WTC11 (cell line): Measurements from ENCODE around the gene PADI1. TPM values are rescaled to one million over a fixed set of nuclear protein-coding genes. Genes with fewer than 3 reads are reported as not detected.

Experiments
- AFF4 ChIP-seq: sonication (generic); formaldehyde crosslinking; IDR thresholded peaks from 2 replicates; pipeline ENCODE4 v1.8.1; 2023; ENCODE audit warnings: mild to moderate bottlenecking, missing genetic modification reagents, borderline replicate concordance
- ATF6 ChIP-seq: sonication (generic); formaldehyde crosslinking; IDR thresholded peaks from 2 replicates; pipeline ENCODE4 v1.8.1; 2023; ENCODE audit warnings: mild to moderate bottlenecking, missing genetic modification reagents
- ESRRA ChIP-seq: sonication (generic); formaldehyde crosslinking; IDR thresholded peaks from 2 replicates; pipeline ENCODE4 v1.8.1; 2022; ENCODE audit warnings: mild to moderate bottlenecking, missing genetic modification reagents, borderline replicate concordance
- NFE2L1 ChIP-seq: sonication (generic); formaldehyde crosslinking; IDR thresholded peaks from 2 replicates; pipeline ENCODE4 v1.8.1; 2023; ENCODE audit warnings: missing genetic modification reagents
- NR3C1 ChIP-seq: sonication (generic); formaldehyde crosslinking; conservative IDR thresholded peaks from 2 replicates; pipeline ENCODE4 v1.8.1; 2023; ENCODE audit warnings: low read depth, mild to moderate bottlenecking, missing genetic modification reagents
- PRDM15 ChIP-seq: sonication (generic); formaldehyde crosslinking; IDR thresholded peaks from 2 replicates; pipeline ENCODE4 v1.8.0; 2022; ENCODE audit warnings: missing genetic modification reagents
- PREB ChIP-seq: sonication (generic); formaldehyde crosslinking; IDR thresholded peaks from 2 replicates; pipeline ENCODE4 v1.8.1; 2022; ENCODE audit warnings: mild to moderate bottlenecking, missing genetic modification reagents, moderate library complexity, borderline replicate concordance
- SP1 ChIP-seq: sonication (generic); formaldehyde crosslinking; conservative IDR thresholded peaks from 2 replicates; pipeline ENCODE4 v1.8.1; 2022; ENCODE audit warnings: missing genetic modification reagents
- ZBTB43 ChIP-seq: sonication (generic); formaldehyde crosslinking; IDR thresholded peaks from 2 replicates; pipeline ENCODE4 v1.8.1; 2023; ENCODE audit warnings: mild to moderate bottlenecking, missing genetic modification reagents
- ZNF232 ChIP-seq: sonication (generic); formaldehyde crosslinking; IDR thresholded peaks from 2 replicates; pipeline ENCODE4 v1.8.0; 2022; ENCODE audit warnings: mild to moderate bottlenecking, missing genetic modification reagents
- ZNF263 ChIP-seq: sonication (generic); formaldehyde crosslinking; IDR thresholded peaks from 2 replicates; pipeline ENCODE4 v1.8.1; 2022; ENCODE audit warnings: low read depth, mild to moderate bottlenecking, moderate library complexity, missing genetic modification reagents
- ZNF512 ChIP-seq: sonication (generic); formaldehyde crosslinking; IDR thresholded peaks from 2 replicates; pipeline ENCODE4 v1.8.1; 2022; ENCODE audit warnings: missing genetic modification reagents, borderline replicate concordance
- total RNA-seq: library from RNA; stranded (reverse); gene quantifications from 3 replicates; pipeline ENCODE4 v1.2.3, GENCODE V29; 2021
- TF ChIP-seq, protein P1 (sequence below): sonication (generic); formaldehyde crosslinking; IDR thresholded peaks from 2 replicates; pipeline ENCODE4 v1.8.1; 2022; ENCODE audit warnings: mild to moderate bottlenecking, moderate library complexity, missing genetic modification reagents

The PADI1 gene
- total RNA-seq, 1 experiment from 2014 or later: 0.15 TPM

DNA sequence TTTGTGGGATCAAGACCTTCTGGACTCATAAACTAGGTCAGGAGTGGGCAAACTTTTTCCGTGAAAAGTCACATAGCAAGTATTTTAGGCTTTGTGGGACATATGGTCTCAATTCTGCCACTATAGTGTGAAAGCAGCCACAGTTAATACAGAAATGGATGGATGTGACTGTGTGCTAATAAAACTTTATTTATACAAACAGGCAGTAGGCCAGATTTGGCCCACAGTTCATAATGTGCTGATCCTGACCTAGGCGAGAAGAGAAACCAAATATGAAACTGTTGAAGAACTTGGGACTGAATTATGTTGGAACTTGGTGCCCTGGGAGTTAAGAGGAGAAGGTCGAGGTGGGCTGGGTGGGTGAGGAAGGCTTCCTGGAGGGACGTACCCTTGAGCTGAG, 61.0 kb downstream of the PADI1 start (continued):
- TF ChIP-seq AFF4 (no peak), NR3C1 (CRISPR knock-in tag) (no peak), ATF6 (CRISPR knock-in tag) (no peak), PREB (CRISPR knock-in tag) (no peak), ZNF263 (CRISPR knock-in tag) (no peak), PRDM15 (CRISPR knock-in tag) (no peak), NFE2L1 (no peak), ZBTB43 (CRISPR knock-in tag) (no peak), ZNF512 (no peak), ESRRA (CRISPR knock-in tag) (no peak), SP1 (CRISPR knock-in tag) (no peak), ZNF232 (CRISPR knock-in tag) (no peak)
- TF ChIP-seq, protein P1, sequence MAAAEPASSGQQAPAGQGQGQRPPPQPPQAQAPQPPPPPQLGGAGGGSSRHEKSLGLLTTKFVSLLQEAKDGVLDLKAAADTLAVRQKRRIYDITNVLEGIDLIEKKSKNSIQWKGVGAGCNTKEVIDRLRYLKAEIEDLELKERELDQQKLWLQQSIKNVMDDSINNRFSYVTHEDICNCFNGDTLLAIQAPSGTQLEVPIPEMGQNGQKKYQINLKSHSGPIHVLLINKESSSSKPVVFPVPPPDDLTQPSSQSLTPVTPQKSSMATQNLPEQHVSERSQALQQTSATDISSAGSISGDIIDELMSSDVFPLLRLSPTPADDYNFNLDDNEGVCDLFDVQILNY: no peak
